D721Med (cell line): ENCODE data around the gene ZNF485.

Experiments
- DNase-seq: peaks from one replicate; pipeline ENCODE4 v3.0.0; 2011; ENCODE audit warnings: low spot score; ENCODE audit not compliant: insufficient read length
- FAIRE-seq: peaks from 2 replicates; lab custom pipeline; 2011; peaks lifted over from hg19 to GRCh38; lab: Jason Lieb, UNC
- TF ChIP-seq, protein P1 (sequence below): IDR thresholded peaks from 2 replicates; pipeline ENCODE4 v1.5.1; 2012; ENCODE audit warnings: mild to moderate bottlenecking, control low read depth; ENCODE audit not compliant: insufficient read depth; ENCODE audit errors: missing control alignments

Gene ZNF485

DNA sequence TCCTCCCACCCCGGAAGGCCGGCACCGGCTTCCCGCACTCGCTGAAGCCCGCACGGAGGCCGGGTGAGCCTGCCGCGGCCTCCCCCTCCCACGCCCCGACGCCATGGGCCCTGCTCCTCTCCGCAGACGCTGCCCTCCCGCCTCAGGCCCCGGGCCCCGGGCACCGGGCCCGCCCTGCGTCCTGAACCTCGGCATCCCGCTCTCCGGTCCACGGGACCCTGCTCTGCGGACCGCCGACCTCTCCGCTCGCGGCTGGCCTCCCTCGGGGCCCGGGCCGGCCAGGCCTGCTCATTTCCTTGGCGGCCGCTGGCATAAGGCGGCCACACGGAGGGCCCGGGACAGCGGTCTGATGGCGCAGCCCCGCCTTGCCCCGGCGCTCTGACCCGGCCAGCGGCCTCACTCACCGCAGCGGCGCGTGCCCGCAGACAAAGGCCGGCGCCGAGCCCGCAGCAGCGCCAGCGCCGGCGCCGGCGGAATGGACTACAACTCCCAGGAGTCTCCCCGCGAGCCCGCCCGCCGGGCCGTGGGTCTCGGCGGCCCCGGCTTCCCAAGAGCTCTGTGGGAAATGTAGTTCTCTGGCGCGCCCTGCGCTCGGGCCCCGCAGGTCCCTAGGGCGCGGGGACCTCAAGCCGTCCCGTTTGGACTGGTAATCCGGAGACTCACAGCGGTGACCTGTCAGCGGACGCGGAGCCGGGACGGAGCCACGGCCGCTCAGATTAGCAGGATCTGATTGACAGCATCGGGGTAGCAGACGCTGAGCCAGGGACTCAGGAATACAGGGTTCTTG lies 42.4 kb downstream of the ZNF485 start, which contains the start of gene ZNF32:
ZNF32 (minus strand) TSS at position 484 of the 787 bp plus-strand sequence. CDS start 2,748 bp downstream, outside the sequence.
- no peak for FAIRE-seq
- TF ChIP-seq, protein P1, sequence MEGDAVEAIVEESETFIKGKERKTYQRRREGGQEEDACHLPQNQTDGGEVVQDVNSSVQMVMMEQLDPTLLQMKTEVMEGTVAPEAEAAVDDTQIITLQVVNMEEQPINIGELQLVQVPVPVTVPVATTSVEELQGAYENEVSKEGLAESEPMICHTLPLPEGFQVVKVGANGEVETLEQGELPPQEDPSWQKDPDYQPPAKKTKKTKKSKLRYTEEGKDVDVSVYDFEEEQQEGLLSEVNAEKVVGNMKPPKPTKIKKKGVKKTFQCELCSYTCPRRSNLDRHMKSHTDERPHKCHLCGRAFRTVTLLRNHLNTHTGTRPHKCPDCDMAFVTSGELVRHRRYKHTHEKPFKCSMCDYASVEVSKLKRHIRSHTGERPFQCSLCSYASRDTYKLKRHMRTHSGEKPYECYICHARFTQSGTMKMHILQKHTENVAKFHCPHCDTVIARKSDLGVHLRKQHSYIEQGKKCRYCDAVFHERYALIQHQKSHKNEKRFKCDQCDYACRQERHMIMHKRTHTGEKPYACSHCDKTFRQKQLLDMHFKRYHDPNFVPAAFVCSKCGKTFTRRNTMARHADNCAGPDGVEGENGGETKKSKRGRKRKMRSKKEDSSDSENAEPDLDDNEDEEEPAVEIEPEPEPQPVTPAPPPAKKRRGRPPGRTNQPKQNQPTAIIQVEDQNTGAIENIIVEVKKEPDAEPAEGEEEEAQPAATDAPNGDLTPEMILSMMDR, result no peak
- DNase-seq, result peak; percentile 77

DNA sequence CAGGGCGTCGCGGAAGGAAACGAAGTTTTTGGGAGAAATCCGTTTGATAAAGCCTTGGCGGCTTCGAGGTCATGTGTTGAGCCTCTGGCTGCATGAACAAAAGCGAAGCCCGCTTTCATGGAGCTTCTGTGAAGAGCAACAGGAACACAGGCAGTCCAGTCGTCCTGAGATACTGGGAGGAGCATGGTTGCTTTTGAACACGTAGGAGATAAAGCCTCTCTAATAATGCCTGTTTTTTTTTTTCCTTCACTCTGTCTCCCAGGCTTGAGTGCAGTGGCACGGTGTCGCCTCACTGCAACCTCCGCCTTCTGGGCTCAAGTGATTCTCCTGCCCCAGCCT lies 42.9 kb downstream of the ZNF485 start:
- TF ChIP-seq, protein P1, result no peak
- no peak for FAIRE-seq
- DNase-seq, result no peak

DNA sequence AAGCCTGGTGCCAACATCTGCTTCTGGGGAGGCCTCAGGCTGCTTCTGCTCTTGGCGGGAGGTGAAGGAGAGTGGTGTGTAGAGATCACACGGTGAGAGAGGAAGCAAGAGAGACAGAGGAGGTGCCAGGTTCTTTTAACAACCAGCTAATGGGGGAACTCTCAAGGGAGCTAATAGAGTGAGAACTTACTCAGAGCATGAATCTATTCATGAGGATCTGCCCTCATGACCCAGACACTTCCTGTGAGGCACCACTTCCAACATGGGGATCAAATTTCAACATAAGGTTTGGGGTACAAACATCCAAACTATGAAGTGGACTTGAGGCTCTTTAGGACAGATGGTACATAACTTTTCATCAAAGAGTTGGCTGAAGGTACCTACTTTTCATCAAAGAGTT lies 47.5 kb downstream of the ZNF485 start:
- FAIRE-seq, result no peak
- TF ChIP-seq, protein P1, result no peak

DNA sequence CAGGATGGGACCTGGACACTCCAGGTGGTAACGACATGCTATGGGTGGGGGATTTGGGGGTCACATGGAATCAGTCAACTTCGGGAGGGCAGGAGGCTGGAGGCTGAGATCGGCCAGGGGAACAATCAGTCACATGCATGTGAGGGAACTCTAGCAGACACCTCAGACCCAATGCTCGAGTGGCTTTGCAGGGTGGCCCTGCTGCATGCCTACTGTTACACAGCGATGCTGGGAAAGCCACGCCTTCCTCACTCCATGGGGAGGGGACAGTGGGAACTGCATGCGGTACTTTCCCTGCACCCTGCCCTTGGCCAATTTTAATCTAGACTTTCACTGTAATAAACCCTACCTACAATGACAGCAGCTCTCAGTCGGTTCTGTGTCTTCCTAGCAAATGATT lies 49.1 kb downstream of the ZNF485 start:
- DNase-seq, result no peak
- TF ChIP-seq, protein P1, result no peak
- no peak for FAIRE-seq

More for the DNA sequence above, 47.5 kb downstream of the ZNF485 start:
- DNase-seq, result no peak

DNA sequence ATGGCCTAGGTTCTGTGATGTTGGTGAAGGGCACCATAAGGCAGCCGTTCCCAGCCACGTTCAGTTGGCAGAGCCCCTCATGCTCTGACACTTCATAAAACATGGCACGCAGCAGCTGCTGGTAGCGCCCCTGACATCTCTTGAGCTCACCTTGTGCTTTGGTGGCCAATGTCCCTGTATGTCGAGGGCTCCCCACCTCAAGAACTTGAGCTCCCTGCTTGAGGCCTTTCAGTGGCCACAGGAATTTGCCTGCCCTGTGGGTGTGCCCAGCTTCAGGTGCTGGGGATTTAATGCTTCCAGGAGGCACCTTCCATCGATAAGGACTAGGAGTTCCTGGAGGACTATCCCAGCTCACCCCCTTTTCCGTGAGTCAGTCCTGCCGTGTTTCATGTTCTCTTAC lies 52.0 kb downstream of the ZNF485 start:
- FAIRE-seq, result no peak
- TF ChIP-seq, protein P1, result no peak
- DNase-seq, result no peak

DNA sequence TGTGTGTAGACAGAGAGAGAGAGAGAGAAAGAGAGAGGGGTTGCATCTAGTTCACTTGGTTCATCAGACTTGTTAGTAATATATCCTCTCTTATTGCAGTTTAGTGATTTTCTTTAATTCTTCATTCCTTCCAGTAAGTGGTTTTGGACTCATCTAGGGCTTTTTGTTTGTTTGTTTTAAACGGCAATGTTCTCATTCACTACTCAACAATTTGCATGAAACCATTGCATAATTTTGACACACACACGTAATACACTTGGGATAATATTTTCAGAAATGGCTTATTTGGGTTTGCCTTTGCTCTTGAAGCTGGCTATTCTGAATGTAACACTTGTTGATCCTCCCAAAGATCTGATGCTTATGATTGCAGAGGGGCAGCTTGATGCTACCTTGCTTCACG lies 58.8 kb downstream of the ZNF485 start:
- no peak for DNase-seq
- no peak for FAIRE-seq
- TF ChIP-seq, protein P1, result no peak

DNA sequence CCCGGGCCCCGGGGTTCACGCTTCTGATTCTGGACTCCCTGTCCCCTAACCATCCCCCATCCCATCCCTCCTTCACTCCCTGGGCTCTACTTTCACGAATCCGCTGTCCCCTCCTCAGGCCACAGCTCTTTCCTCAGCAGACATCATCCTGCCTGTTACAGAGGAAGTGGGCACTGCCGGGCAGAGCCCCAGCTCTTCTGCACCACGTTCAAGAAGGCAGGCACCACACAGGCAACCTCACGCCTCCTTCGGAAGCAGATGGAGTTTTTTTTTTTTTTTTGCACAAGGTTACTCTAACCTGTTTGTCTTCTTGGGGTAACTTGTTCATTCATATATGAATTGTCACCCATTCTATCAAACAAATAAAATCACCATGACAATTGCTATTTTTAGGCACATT lies 60.3 kb downstream of the ZNF485 start:
- FAIRE-seq (no peak), DNase-seq (no peak)
- TF ChIP-seq, protein P1, result no peak
